Measurements from ENCODE around the gene INTS6L.

DNA sequence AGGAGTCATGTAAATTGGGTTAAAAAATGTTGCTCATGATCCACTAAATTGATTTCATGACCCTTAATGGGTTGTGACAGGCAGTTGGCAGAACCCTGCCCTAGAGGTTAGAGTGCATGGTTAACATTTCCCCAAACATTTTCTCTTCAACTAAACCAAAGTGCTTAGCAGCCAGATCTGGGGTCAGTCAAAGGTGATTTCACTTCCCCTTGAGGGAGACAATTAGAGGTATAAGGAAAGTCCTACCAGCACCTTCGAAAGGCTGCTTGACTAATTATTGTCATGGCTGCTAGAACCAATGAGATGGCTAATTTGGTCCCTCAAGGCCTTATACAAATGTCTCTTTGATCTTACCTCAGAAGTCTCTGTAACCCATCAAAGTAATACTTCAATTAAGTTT lies 30.9 kb upstream of the INTS6L start:
- TF ChIP-seq TAF1 (IDR thresholded peaks at IDR 0.05; ENCODE audit: borderline replicate concordance, low read depth, low read length): no peak
- no peak for TF ChIP-seq POLR2AphosphoS5 (IDR thresholded peaks at IDR 0.05; ENCODE audit: low read depth, low read length)
